ENCODE data around the gene PAK2.
A peak's percentile ranks its signal among the peaks of the same experiment; 100 is the strongest.
"Not testable (repeated sequence)": the region's sequence is repeated elsewhere in the genome, so short reads cannot be mapped to it uniquely, and the experiment has no call there.

Gene PAK2

GRCh38 chr3:196844235-196845219 lies 104.9 kb downstream of the PAK2 start:
- DNase-seq, result not testable (repeated sequence)

- DNase-seq, result not testable (repeated sequence)
These were observed 108.7 kb downstream of the PAK2 start for GRCh38 chr3:196848375-196848774.

GRCh38 chr3:196849180-196849741 lies 109.6 kb downstream of the PAK2 start:
- no peak for DNase-seq

- not testable (repeated sequence) for DNase-seq
These were observed 123.3 kb downstream of the PAK2 start for GRCh38 chr3:196863000-196863399.

- DNase-seq, result no peak
These were observed 127.5 kb downstream of the PAK2 start for GRCh38 chr3:196867155-196867506.

- DNase-seq, result peak; percentile 90
These were observed 128.0 kb downstream of the PAK2 start, which contains the start of gene SENP5 for GRCh38 chr3:196867507-196868296. SENP5 (plus strand) TSS chr3:196867920; CDS start chr3:196885182, 17,262 bp downstream.

- DNase-seq, result no peak
These were observed 128.6 kb downstream of the PAK2 start for GRCh38 chr3:196868297-196868661.

GRCh38 chr3:196872316-196872715 lies 132.7 kb downstream of the PAK2 start:
- no peak for DNase-seq

- DNase-seq, result not testable (repeated sequence)
These were observed 134.9 kb downstream of the PAK2 start for GRCh38 chr3:196874511-196875094.

- no peak for DNase-seq
These were observed 135.6 kb downstream of the PAK2 start for GRCh38 chr3:196875258-196875657.

All from activated gamma-delta T cell (primary cell).